PC-9 (cell line): Measurements from ENCODE around the gene SLC22A3. TPM values are rescaled to one million over a fixed set of nuclear protein-coding genes. Genes with fewer than 3 reads are reported as not detected.

Experiments used
- BruUV-seq: library from RNA; stranded (reverse); fragments of 400-500 nt; replicated peaks from 2 replicates; lab custom pipeline; 2021; lab: Mats Ljungman, UMichigan
- CTCF ChIA-PET: fragments of 300-600 bp; sonication (Branson Sonifier 250); formaldehyde crosslinking; loops from one replicate; lab custom pipeline; 2022; ENCODE audit warnings: antibody characterized with exemption; lab: Charles Lee
- POLR2A ChIA-PET: fragments of 300-600 bp; sonication (Branson Sonifier 250); formaldehyde crosslinking; loops from one replicate; lab custom pipeline; 2022; ENCODE audit warnings: antibody characterized with exemption; ENCODE audit not compliant: unreplicated experiment; lab: Charles Lee
- DNase-seq, 2 experiments: peaks; one replicate each; pipeline versions ENCODE4 v3.0.0 to v3.0.0-alpha.2; 2015 to 2022; ENCODE audit warnings: mixed read lengths in 1 of 2
- H2AFZ ChIP-seq: fragments of 200-600 bp; sonication (generic); 2 replicates; pipeline ENCODE4 v1.8.1; 2017; ENCODE audit warnings: antibody characterized with exemption
- H3F3A ChIP-seq: fragments of 200-600 bp; sonication (generic); 2 replicates; pipeline ENCODE4 v1.8.1; 2017; ENCODE audit warnings: antibody characterized with exemption, mild to moderate bottlenecking, low read depth; ENCODE audit not compliant: insufficient read depth
- H3K27ac ChIP-seq: fragments of 200-600 bp; sonication (generic); 2 replicates; pipeline ENCODE4 v1.6.1; 2016; ENCODE audit warnings: mixed run types
- H3K27me3 ChIP-seq: fragments of 200-600 bp; sonication (generic); 2 replicates; pipeline ENCODE4 v1.6.1; 2016; ENCODE audit warnings: low read depth, mixed run types; ENCODE audit not compliant: insufficient read depth
- H3K36me3 ChIP-seq: fragments of 200-600 bp; sonication (generic); 2 replicates; pipeline ENCODE4 v1.6.1; 2016; ENCODE audit warnings: low read depth, mixed run types
- H3K4me1 ChIP-seq: fragments of 200-600 bp; sonication (generic); replicated peaks from 2 replicates; pipeline ENCODE4 v1.6.1; 2016; ENCODE audit warnings: mixed run types; ENCODE audit not compliant: insufficient read depth
- H3K4me2 ChIP-seq: fragments of 200-600 bp; sonication (generic); 2 replicates; pipeline ENCODE4 v1.6.1; 2017; ENCODE audit warnings: mixed run types
- H3K4me3 ChIP-seq: fragments of 200-600 bp; sonication (generic); 2 replicates; pipeline ENCODE4 v1.6.1; 2016; ENCODE audit warnings: mixed run types
- H3K79me2 ChIP-seq: fragments of 200-600 bp; sonication (generic); 2 replicates; pipeline ENCODE4 v1.6.1; 2017; ENCODE audit warnings: low read depth, mixed run types
- H3K9me2 ChIP-seq: fragments of 200-600 bp; sonication (generic); 2 replicates; pipeline ENCODE4 v1.8.1; 2017; ENCODE audit warnings: mild to moderate bottlenecking; ENCODE audit not compliant: insufficient read depth
- H3K9me3 ChIP-seq: fragments of 200-600 bp; sonication (generic); 2 replicates; pipeline ENCODE4 v1.8.1; 2016; ENCODE audit warnings: low read depth; ENCODE audit not compliant: insufficient read depth
- H4K20me1 ChIP-seq: fragments of 200-600 bp; sonication (generic); 2 replicates; pipeline ENCODE4 v1.8.1; 2017; ENCODE audit not compliant: insufficient read depth
- CTCF ChIP-seq: fragments of 200-600 bp; sonication (generic); conservative IDR thresholded peaks from 2 replicates; pipeline ENCODE4 v1.6.1; 2017; ENCODE audit warnings: mixed run types, antibody characterized with exemption, mild to moderate bottlenecking, moderate library complexity
- EZH2 ChIP-seq: fragments of 200-600 bp; sonication (generic); IDR thresholded peaks from 2 replicates; pipeline ENCODE4 v1.8.0; 2017; ENCODE audit warnings: antibody characterized with exemption, low read depth
- intact Hi-C: fragments of 100-400 bp; cut with micrococcal nuclease; formaldehyde crosslinking; loops from one replicate; pipeline ENCODE4 v1.10.0; 2022; ENCODE audit not compliant: unreplicated experiment
- total RNA-seq: library from RNA; stranded (reverse); gene quantifications from 2 replicates; pipeline ENCODE4 v1.2.3, GENCODE V29; 2021

Gene SLC22A3
- total RNA-seq, 1 experiment from 2014 or later = not detected

- no peaks in the 10 kb centered on the region for H3K4me1 ChIP-seq
- H4K20me1 ChIP-seq = no peaks in the 10 kb centered on the region
- H3K4me3 ChIP-seq = no peak overlapping the region
- no peaks in the 10 kb centered on the region for H3K9me3 ChIP-seq
- no peaks in the 10 kb centered on the region; the same call in 1 of the 2 replicates for H3K27me3 ChIP-seq
- H3K79me2 ChIP-seq = no peaks in the 10 kb centered on the region
- ChIA-PET POLR2A (no interaction called here), CTCF (no interaction called here)
- intact Hi-C loops = no loop called here
- H2AFZ ChIP-seq = no peak overlapping the region
- no peak overlapping the region for H3K27ac ChIP-seq
- no peaks in the 10 kb centered on the region for H3F3A ChIP-seq
- no peak for DNase-seq
- TF ChIP-seq EZH2 (no peak), CTCF (no peak)
- no peaks in the 10 kb centered on the region for H3K36me3 ChIP-seq
- no peak overlapping the region for H3K4me2 ChIP-seq
- BruUV-seq = no TSS peak
- H3K9me2 ChIP-seq = no peaks in the 10 kb centered on the region
These were observed 19.0 kb upstream of the SLC22A3 start for GRCh38 chr6:160329188-160329587.

- no peak overlapping the region for H3K4me3 ChIP-seq
- DNase-seq = no peak
- BruUV-seq = no TSS peak
- H3K9me2 ChIP-seq = no peaks in the 10 kb centered on the region
- H3F3A ChIP-seq = no peaks in the 10 kb centered on the region
- H2AFZ ChIP-seq = no peak overlapping the region
- TF ChIP-seq EZH2 (no peak), CTCF (no peak)
- no peaks in the 10 kb centered on the region for H3K79me2 ChIP-seq
- H3K27me3 ChIP-seq = no peaks in the 10 kb centered on the region; the same call in 1 of the 2 replicates
- no peak overlapping the region for H3K27ac ChIP-seq
- ChIA-PET CTCF (no interaction called here), POLR2A (no interaction called here)
- no peaks in the 10 kb centered on the region for H3K9me3 ChIP-seq
- H3K36me3 ChIP-seq = no peaks in the 10 kb centered on the region
- no peak overlapping the region for H3K4me2 ChIP-seq
- intact Hi-C loops = no loop called here
- H3K4me1 ChIP-seq = no peaks in the 10 kb centered on the region
- H4K20me1 ChIP-seq = no peaks in the 10 kb centered on the region
These were observed 17.6 kb upstream of the SLC22A3 start for GRCh38 chr6:160330619-160331018.

- intact Hi-C loops = no loop called here
- no peaks in the 10 kb centered on the region for H3K4me1 ChIP-seq
- CTCF ChIA-PET = no interaction called here
These were observed 17.0 kb upstream of the SLC22A3 start for GRCh38 chr6:160331204-160331603.

More at GRCh38 chr6:160331204-160331603, 17.0 kb upstream of the SLC22A3 start:
- Histone ChIP-seq H3K27me3 (no peaks in the 10 kb centered on the region; the same call in 1 of the 2 replicates), H3K79me2 (no peaks in the 10 kb centered on the region), H3K4me2 (no peak overlapping the region), H3K36me3 (no peaks in the 10 kb centered on the region), H3K4me3 (no peak overlapping the region), H2AFZ (no peak overlapping the region), H3K9me3 (no peaks in the 10 kb centered on the region; the same call in 1 of the 2 replicates), H3F3A (no peaks in the 10 kb centered on the region), H4K20me1 (no peaks in the 10 kb centered on the region), H3K27ac (no peak overlapping the region), H3K9me2 (no peaks in the 10 kb centered on the region)
- TF ChIP-seq EZH2 (no peak), CTCF (no peak)
- POLR2A ChIA-PET = no interaction called here
- no TSS peak for BruUV-seq
- no peak for DNase-seq
